Measurements from ENCODE around the gene YTHDF1. TPM values are rescaled to one million over a fixed set of nuclear protein-coding genes. Genes with fewer than 3 reads are reported as not detected.
A peak's percentile ranks its signal among the peaks of the same experiment; 100 is the strongest.

The YTHDF1 gene
- total and polyA plus RNA-seq, 2 donors from 2014 or later = 21.9 to 43.1 TPM

DNA sequence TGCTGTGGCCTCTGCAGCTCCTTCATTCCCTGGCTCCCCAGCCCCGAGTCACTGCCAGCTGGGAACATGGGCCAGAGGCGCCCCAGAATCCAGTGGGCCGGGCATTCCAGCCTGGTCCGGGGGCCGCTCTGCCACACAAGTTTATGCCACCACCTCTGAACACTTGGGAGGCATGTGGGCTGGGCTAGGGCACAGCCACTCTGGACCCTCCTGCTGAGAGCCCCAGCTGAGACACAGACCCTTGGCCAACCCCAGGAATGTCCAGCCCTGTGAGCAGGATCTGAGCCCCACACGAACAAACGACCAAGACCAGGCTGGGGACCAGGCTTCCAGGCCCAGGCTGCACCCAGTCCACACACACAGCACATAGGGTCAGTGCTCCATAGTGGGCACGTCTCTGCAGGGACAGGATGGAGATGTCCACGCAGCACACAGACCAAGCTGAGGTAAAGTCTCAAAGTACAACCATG lies 33.0 kb downstream of the YTHDF1 start:
- H3K27ac ChIP-seq (ENCODE audit: low read depth in 2 of 2, low read length in 2 of 2) = no peak overlapping the region
- H3K36me3 ChIP-seq (ENCODE audit: control insufficient read depth in 2 of 3, insufficient read depth in 3 of 3, low read length in 3 of 3) = no peaks in the 10 kb centered on the region
- FAIRE-seq (no peak), DNase-seq (peak in 1 of 5 donors; percentile 44)
- TF ChIP-seq, protein P1, sequence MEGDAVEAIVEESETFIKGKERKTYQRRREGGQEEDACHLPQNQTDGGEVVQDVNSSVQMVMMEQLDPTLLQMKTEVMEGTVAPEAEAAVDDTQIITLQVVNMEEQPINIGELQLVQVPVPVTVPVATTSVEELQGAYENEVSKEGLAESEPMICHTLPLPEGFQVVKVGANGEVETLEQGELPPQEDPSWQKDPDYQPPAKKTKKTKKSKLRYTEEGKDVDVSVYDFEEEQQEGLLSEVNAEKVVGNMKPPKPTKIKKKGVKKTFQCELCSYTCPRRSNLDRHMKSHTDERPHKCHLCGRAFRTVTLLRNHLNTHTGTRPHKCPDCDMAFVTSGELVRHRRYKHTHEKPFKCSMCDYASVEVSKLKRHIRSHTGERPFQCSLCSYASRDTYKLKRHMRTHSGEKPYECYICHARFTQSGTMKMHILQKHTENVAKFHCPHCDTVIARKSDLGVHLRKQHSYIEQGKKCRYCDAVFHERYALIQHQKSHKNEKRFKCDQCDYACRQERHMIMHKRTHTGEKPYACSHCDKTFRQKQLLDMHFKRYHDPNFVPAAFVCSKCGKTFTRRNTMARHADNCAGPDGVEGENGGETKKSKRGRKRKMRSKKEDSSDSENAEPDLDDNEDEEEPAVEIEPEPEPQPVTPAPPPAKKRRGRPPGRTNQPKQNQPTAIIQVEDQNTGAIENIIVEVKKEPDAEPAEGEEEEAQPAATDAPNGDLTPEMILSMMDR (IDR thresholded peaks at IDR 0.05; ENCODE audit: borderline replicate concordance, extremely low read depth, insufficient read depth) = no peak
- H3K4me1 ChIP-seq (ENCODE audit: control insufficient read depth in 2 of 3, insufficient read depth in 2 of 3, low read depth in 1 of 3, low read length in 3 of 3) = peaks cover 0 to 2% (median 0%) of the 10 kb centered on the region in 3 donors
- intact Hi-C loops (cut with DNase I) = no loop called here
- H3K9ac ChIP-seq (ENCODE audit: low read length in 3 of 3) = no peak overlapping the region
- H3K27me3 ChIP-seq (ENCODE audit: control insufficient read depth, insufficient read depth, low read length) = peaks cover 9% of the 10 kb centered on the region
- no peak overlapping the region for H3K4me3 ChIP-seq (ENCODE audit: low read length in 3 of 3)
- no peaks in the 10 kb centered on the region for H3K9me3 ChIP-seq (ENCODE audit: control insufficient read depth in 2 of 3, insufficient read depth in 1 of 3, low read length in 3 of 3)

- H3K27me3 ChIP-seq (ENCODE audit: control insufficient read depth, insufficient read depth, low read length) = peaks cover 9% of the 10 kb centered on the region
- no peak overlapping the region for H3K9ac ChIP-seq (ENCODE audit: low read length in 3 of 3)
- H3K36me3 ChIP-seq (ENCODE audit: control insufficient read depth in 2 of 3, insufficient read depth in 3 of 3, low read length in 3 of 3) = no peaks in the 10 kb centered on the region
- H3K4me3 ChIP-seq (ENCODE audit: low read length in 3 of 3) = no peak overlapping the region
- H3K4me1 ChIP-seq (ENCODE audit: control insufficient read depth in 2 of 3, insufficient read depth in 2 of 3, low read depth in 1 of 3, low read length in 3 of 3) = peaks cover 0 to 2% (median 0%) of the 10 kb centered on the region in 3 donors
- no peak for FAIRE-seq
- no peak overlapping the region for H3K27ac ChIP-seq (ENCODE audit: low read depth in 2 of 2, low read length in 2 of 2)
- intact Hi-C loops (cut with DNase I) = no loop called here
- TF ChIP-seq, protein P1 (IDR thresholded peaks at IDR 0.05; ENCODE audit: borderline replicate concordance, extremely low read depth, insufficient read depth) = no peak
- H3K9me3 ChIP-seq (ENCODE audit: control insufficient read depth in 2 of 3, insufficient read depth in 1 of 3, low read length in 3 of 3) = no peaks in the 10 kb centered on the region
- DNase-seq = peak in 1 of 5 donors; percentile 47
Observed at GRCh38 chr20:63182425-63182824, 33.5 kb downstream of the YTHDF1 start.

- intact Hi-C loops (cut with DNase I) = no loop called here
- Histone ChIP-seq H3K27me3 (ENCODE audit: control insufficient read depth, insufficient read depth, low read length) (peaks cover 13% of the 10 kb centered on the region), H3K9ac (ENCODE audit: low read length in 3 of 3) (no peak overlapping the region), H3K36me3 (ENCODE audit: control insufficient read depth in 2 of 3, insufficient read depth in 3 of 3, low read length in 3 of 3) (no peaks in the 10 kb centered on the region), H3K27ac (ENCODE audit: low read depth in 2 of 2, low read length in 2 of 2) (no peak overlapping the region), H3K4me3 (ENCODE audit: low read length in 3 of 3) (no peak overlapping the region), H3K9me3 (ENCODE audit: control insufficient read depth in 2 of 3, insufficient read depth in 1 of 3, low read length in 3 of 3) (no peaks in the 10 kb centered on the region), H3K4me1 (ENCODE audit: control insufficient read depth in 2 of 3, insufficient read depth in 2 of 3, low read depth in 1 of 3, low read length in 3 of 3) (peaks cover 0 to 5% (median 0%) of the 10 kb centered on the region in 3 donors)
- TF ChIP-seq, protein P1 (IDR thresholded peaks at IDR 0.05; ENCODE audit: borderline replicate concordance, extremely low read depth, insufficient read depth) = no peak
- peak in 1 of 5 donors; percentile 59 for DNase-seq
- FAIRE-seq = no peak
Observed at GRCh38 chr20:63181226-63181625, 34.7 kb downstream of the YTHDF1 start.
